HepG2 (cell line): ENCODE data around the gene NUDT17.

Source experiments
- ADNP ChIP-seq: sonication (generic); formaldehyde crosslinking; IDR thresholded peaks from 2 replicates; pipeline ENCODE4 v1.4.0; 2020; ENCODE audit warnings: missing genetic modification reagents
- JUN ChIP-seq: sonication (generic); formaldehyde crosslinking; IDR thresholded peaks from 2 replicates; pipeline ENCODE4 v1.4.0; 2020; ENCODE audit warnings: mild to moderate bottlenecking, missing genetic modification reagents
- SP5 ChIP-seq: IDR thresholded peaks from 2 replicates; pipeline ENCODE4 v1.6.1; 2016; ENCODE audit warnings: low read depth, borderline replicate concordance
- ZNF317 ChIP-seq: sonication (generic); formaldehyde crosslinking; IDR thresholded peaks from 2 replicates; pipeline ENCODE4 v1.5.0; 2020; ENCODE audit warnings: mild to moderate bottlenecking, missing genetic modification reagents

DNA sequence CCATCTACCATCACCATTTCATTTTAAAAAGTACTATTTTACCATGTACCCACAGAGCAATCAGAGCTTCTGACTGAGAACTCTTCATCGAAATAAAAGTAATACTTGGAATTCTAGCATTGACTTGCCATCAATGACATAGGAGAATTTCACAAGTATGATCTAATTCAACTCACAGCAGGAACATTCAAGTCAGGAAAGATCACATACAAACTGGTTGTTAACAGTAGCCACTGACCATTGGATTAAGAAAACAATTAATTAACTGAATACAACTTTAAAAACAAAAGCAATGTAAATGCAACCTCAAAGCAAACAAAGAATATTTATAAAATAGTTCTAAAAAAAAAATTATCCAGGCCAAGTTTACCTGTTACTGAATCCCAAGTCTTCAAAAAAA, 40.4 kb upstream of the NUDT17 start:
- TF ChIP-seq JUN (no peak), SP5 (CRISPR knock-in tag) (no peak), ADNP (no peak), ZNF317 (no peak)
